OCI-LY1 (cell line): ENCODE data around the gene GBP6.

ENCODE experiments used
- H2AFZ ChIP-seq: fragments of 200-600 bp; sonication (generic), shearing (Covaris generic); 2 replicates; pipeline ENCODE4 v1.6.0; 2014; ENCODE audit warnings: antibody characterized with exemption, mild to moderate bottlenecking, low read length
- H3F3A ChIP-seq: fragments of 200-600 bp; sonication (generic), shearing (Covaris generic); 2 replicates; pipeline ENCODE4 v1.6.0; 2014; ENCODE audit warnings: mild to moderate bottlenecking, antibody characterized with exemption, low read length, moderate library complexity; ENCODE audit not compliant: insufficient read depth
- H3K27ac ChIP-seq: fragments of 200-600 bp; sonication (generic); 2 replicates; pipeline ENCODE4 v1.5.1; 2014; ENCODE audit warnings: low read length, mixed run types, mild to moderate bottlenecking, low read depth; ENCODE audit not compliant: poor library complexity, severe bottlenecking
- H3K27me3 ChIP-seq: fragments of 200-600 bp; sonication (generic); 2 replicates; pipeline ENCODE4 v1.6.0; 2014; ENCODE audit warnings: antibody characterized with exemption, mild to moderate bottlenecking, low read length, moderate library complexity; ENCODE audit not compliant: insufficient read depth
- H3K36me3 ChIP-seq: fragments of 200-600 bp; sonication (generic); 2 replicates; pipeline ENCODE4 v1.6.1; 2014; ENCODE audit warnings: mild to moderate bottlenecking, antibody characterized with exemption, low read length, moderate library complexity, mixed read lengths; ENCODE audit not compliant: insufficient read depth
- H3K4me1 ChIP-seq: fragments of 200-600 bp; sonication (generic); 2 replicates; pipeline ENCODE4 v1.5.1; 2014; ENCODE audit warnings: mild to moderate bottlenecking, low read length, moderate library complexity; ENCODE audit not compliant: insufficient read depth, severe bottlenecking
- H3K4me2 ChIP-seq: fragments of 200-600 bp; sonication (generic), shearing (Covaris generic); 2 replicates; pipeline ENCODE4 v1.6.1; 2014; ENCODE audit warnings: low read length
- H3K4me3 ChIP-seq: fragments of 200-600 bp; sonication (generic); 2 replicates; pipeline ENCODE4 v1.5.1; 2014; ENCODE audit warnings: low read length, low read depth, mild to moderate bottlenecking, mixed read lengths; ENCODE audit not compliant: poor library complexity, severe bottlenecking
- H3K79me2 ChIP-seq: fragments of 200-600 bp; shearing (Covaris generic); 2 replicates; pipeline ENCODE4 v1.6.1; 2016; ENCODE audit warnings: mixed run types, low read length, mixed read lengths; ENCODE audit not compliant: insufficient read depth
- H3K9ac ChIP-seq: fragments of 200-600 bp; sonication (generic), shearing (Covaris generic); 2 replicates; pipeline ENCODE4 v1.6.1; 2014; ENCODE audit warnings: mild to moderate bottlenecking, low read length, mixed read lengths
- H3K9me2 ChIP-seq: fragments of 200-600 bp; sonication (generic), shearing (Covaris generic); 2 replicates; pipeline ENCODE4 v1.6.1; 2014; ENCODE audit warnings: low read depth, mild to moderate bottlenecking, low read length, mixed read lengths
- H3K9me3 ChIP-seq: fragments of 200-600 bp; shearing (Covaris generic); 2 replicates; pipeline ENCODE4 v1.6.1; 2014; ENCODE audit warnings: low read length, mixed read lengths
- H4K20me1 ChIP-seq: fragments of 200-600 bp; sonication (generic), shearing (Covaris generic); 2 replicates; pipeline ENCODE4 v1.6.0; 2016; ENCODE audit warnings: mild to moderate bottlenecking, low read length; ENCODE audit not compliant: insufficient read depth
- CTCF ChIP-seq: fragments of 200-600 bp; sonication (generic), shearing (Covaris generic); IDR thresholded peaks from 2 replicates; pipeline ENCODE4 v1.5.1; 2017; ENCODE audit warnings: mild to moderate bottlenecking, antibody characterized with exemption, low read length, moderate library complexity, mixed read lengths
- EZH2 ChIP-seq: fragments of 200-600 bp; sonication (generic), shearing (Covaris generic); IDR thresholded peaks from 2 replicates; pipeline ENCODE4 v1.8.0; 2017; ENCODE audit warnings: borderline replicate concordance, mixed run types, mild to moderate bottlenecking, antibody characterized with exemption, low read length, moderate library complexity, mixed read lengths

GBP6 gene

DNA sequence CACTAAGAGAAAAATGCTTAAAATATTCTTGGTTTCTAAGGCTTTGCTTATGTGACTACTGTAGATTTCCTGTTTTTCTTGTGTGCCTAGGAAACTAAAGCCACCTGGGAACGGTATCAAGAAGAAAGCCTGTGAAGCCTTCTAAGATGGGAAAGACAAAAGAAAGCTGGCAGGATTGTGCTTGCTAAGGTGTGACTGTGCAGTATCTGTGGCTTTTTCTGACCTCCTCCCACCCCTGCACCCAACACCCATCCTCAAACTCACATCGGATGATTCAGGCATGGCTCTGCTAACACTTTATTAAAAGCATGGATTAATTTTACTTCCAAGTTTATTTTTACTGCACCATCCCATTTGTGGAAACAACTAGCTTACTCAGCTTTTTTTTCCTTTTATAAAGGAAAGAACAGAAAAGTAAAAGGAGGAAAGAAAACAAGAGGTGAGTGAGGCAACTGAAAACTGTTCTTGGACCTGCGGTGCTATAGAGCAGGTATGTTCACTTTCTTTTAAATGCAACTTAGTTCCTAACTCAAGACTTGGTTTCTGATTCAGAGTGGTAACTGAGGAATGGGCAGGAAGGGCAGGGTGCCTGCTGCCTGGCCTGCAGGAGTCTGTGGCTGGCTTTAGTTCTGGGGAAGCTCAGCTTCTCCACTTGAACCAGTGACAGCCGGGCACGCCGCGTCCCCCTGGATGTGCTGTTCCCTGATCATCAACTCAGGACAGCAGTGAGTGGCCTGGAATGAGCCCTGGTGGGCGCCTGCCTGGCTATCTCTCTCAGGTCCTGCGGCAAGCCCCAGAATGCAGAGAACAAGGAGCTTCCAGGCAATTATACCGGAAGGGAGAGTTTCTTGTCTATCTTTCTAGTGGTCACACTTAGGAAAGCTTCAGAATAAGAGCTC is at the start of gene GBP6:
GBP6 (plus strand) TSS at position 422 of the 899 bp plus-strand sequence. CDS start 4,493 bp downstream, outside the sequence.
- Histone ChIP-seq H3K9me3 (no peaks in the 10 kb centered on the region), H3K4me2 (no peak within 1 kb of the TSS), H3F3A (no peaks in the 10 kb centered on the region), H3K27me3 (no peaks in the 10 kb centered on the region), H3K79me2 (no peaks in the 10 kb centered on the region), H2AFZ (no peak within 1 kb of the TSS), H3K27ac (no peak within 1 kb of the TSS), H3K9me2 (no peaks in the 10 kb centered on the region), H3K4me3 (no peak within 1 kb of the TSS), H4K20me1 (no peaks in the 10 kb centered on the region), H3K36me3 (no peaks in the 10 kb centered on the region), H3K4me1 (no peaks in the 10 kb centered on the region), H3K9ac (no peak within 1 kb of the TSS)
- TF ChIP-seq EZH2 (no peak), CTCF (no peak)

- Histone ChIP-seq H3K36me3 (no peaks in the 10 kb centered on the region), H3K4me2 (no peak overlapping the region), H3K27ac (no peak overlapping the region), H3K9me2 (no peaks in the 10 kb centered on the region), H2AFZ (no peak overlapping the region), H3F3A (no peaks in the 10 kb centered on the region), H3K4me1 (no peaks in the 10 kb centered on the region), H3K79me2 (no peaks in the 10 kb centered on the region), H4K20me1 (no peaks in the 10 kb centered on the region), H3K4me3 (no peak overlapping the region), H3K9me3 (no peaks in the 10 kb centered on the region), H3K9ac (no peak overlapping the region), H3K27me3 (no peaks in the 10 kb centered on the region)
- TF ChIP-seq EZH2 (no peak), CTCF (no peak)
Measured at GRCh38 chr1:89322402-89322801, 41.5 kb upstream of the GBP6 start.

DNA sequence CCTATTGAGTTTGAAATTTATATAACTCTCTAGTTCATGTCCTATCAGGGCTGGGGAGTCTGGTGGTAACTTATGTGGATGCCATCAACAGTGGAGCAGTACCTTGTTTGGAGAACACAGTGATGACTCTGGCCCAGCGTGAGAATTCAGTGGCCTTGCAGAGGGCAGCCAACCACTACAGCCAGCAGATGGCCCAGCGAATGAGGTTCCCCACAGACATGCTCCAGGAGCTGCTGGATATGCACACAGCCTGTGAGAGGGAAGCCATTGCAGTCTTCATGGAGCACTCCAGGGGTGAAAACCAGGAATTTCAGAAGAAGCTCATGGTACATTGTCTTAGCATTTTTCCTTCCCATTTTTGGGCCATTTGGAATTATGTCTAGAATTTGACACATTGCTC is 32.0 kb upstream of the GBP6 start:
- Histone ChIP-seq H3K9me3 (no peaks in the 10 kb centered on the region), H3K9me2 (no peaks in the 10 kb centered on the region), H3K4me2 (no peak overlapping the region), H3F3A (no peaks in the 10 kb centered on the region), H3K27me3 (no peaks in the 10 kb centered on the region), H3K36me3 (no peaks in the 10 kb centered on the region), H4K20me1 (no peaks in the 10 kb centered on the region), H3K9ac (no peak overlapping the region), H3K4me3 (no peak overlapping the region), H3K4me1 (no peaks in the 10 kb centered on the region), H3K79me2 (no peaks in the 10 kb centered on the region), H2AFZ (no peak overlapping the region), H3K27ac (no peak overlapping the region)
- no peak for TF ChIP-seq CTCF
- no peak for TF ChIP-seq EZH2
